ENCODE measurements around the gene ATP1A3.

The ATP1A3 gene

DNA sequence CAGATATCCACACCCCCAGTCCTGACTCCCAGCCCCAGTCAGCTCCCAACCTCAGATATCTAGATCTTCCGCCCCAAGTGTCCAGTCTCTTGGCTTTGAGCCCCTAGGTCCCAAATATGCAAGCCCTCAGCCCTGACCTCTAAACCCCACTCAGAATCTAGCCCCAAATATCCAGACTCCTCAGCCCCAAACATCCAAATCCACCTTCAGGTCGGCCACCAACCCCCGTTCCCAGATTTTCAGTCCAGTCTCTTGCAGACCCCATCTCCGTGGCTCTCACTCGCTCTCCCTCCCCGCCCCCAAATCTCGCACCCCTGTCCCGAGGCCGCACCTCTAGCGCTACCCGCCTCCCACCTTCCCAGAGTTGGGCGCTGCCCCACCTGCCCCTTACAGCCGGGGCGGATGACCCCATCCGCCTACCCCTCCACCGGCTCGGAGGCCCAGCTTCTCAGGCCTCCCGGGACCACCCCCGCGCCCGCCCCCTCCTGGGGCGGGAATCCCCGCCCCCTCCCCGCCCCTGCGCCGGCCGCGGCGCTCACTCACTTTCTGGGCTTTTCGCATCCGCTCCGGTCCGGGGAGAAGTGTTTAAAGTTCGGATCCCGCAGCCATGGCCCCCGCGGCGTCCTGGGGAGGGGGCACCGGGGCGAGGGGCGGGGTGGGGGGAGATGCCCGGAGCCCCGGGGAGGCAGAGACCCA is 66.4 kb downstream of the ATP1A3 start:
- DNase-seq = no peak

GRCh38 chr19:41926763-41927496 is 67.1 kb downstream of the ATP1A3 start:
- DNase-seq = no peak

GRCh38 chr19:41926028-41926762 is 67.8 kb downstream of the ATP1A3 start:
- DNase-seq = no peak

DNA sequence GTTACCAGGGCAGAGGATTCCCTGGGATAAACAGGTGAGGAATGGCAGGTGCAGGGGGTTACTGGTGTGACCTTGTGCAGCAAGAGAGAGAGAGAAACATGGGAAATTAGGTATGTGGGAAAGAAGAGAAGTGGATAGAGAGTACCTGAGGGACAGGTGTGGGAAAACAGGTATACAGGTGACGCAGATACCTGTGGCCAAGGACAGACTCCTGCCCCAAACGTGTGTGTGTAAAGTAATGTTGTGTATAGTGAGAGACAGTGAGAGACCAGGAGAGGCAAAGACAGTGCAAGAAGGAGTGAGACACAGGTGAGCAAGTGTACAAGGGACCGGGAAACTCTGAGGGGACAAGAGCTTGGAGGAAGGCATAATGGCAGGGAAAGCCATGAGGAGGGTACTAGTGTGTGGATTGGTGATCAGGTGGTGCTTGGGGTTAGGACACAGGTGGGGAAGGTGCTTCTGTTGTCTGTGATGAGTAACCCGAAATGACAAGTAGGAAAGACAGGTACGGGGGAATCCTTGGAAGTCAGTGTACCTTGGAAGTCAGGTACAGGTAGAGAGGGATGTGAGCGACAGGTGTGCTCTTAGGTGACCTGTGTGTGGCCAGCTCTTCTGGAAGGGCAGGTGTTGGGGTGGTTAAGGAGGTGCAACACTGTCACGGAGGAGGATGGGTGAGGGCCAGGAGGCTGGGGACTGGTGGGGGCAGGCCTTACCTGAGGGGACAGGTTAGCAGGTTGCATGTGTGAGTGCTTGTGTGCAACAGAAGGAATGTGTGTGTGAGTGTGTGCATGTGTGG is 68.6 kb downstream of the ATP1A3 start:
- DNase-seq = no peak

DNA sequence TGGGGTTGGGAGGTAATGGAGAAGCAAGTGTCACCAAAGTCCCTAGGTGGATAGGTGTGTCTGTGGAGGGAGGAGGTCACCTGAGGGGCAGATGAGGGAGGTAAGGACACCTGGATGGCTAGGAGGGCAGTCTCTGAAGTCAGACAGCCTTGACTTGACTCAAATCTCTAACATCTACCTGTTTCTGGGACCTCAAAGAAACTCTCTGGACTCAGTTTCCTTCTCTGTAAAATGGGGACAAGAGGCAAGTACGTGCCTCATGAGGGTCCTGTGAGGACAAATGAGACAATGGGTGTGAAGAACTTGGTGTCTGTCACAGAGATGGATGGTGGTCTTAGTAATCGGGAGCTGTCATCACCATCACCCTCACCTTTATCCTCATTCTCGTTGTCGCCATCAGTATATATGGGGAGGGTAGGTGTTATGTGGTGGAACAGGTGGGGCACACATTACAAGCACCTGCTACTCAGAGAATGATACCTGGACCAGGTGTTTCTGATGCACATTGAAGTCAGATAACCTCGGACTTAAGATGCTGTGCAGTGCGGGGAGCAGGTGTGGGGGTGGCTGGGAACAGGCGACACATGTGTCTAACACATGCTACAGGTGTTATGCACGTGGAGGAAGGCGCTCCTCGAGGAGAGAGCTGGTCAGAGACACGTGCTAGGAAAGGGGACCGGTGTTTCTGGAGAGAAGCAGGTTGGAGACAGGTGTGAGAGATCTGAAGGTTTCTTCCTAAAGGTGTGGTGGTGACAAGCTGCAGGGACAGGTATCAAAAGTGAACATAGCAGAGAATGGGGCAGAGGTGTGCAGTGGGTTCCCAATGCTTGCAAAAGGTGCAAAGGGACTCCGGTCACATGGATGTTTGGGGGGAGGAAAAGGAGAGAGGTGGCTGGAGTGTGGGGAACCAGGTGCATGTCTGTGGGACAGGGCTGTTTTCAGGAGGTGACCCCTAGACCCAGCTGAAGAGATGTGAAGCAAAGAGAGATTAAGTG is 69.6 kb downstream of the ATP1A3 start:
- no peak for DNase-seq

- DNase-seq = no peak
These were observed 70.8 kb downstream of the ATP1A3 start for GRCh38 chr19:41923045-41923788.

DNA sequence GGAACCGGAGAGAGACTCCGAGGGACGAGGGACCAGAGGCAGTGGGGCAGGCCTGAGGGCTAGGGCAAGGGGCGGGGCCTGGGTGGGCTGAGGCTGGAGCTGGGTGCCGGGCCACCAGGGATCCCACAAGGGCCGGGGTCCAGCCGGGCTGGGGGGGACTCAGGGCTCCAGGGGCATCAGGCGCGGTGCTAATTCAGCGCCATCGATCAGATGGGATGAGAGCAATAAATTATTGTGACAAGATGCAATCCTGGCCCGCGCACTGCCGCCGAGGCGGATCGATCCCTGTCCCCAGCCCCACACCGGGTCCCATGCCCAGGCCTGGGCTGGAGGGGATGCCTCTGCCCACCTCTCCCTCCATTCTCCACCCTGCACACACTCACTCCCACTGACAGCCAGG is 71.4 kb downstream of the ATP1A3 start:
- no peak for DNase-seq

GRCh38 chr19:41921577-41922576 is 72.2 kb downstream of the ATP1A3 start:
- no peak for DNase-seq

- DNase-seq = no peak
These were observed 73.0 kb downstream of the ATP1A3 start for GRCh38 chr19:41920882-41921576.

DNA sequence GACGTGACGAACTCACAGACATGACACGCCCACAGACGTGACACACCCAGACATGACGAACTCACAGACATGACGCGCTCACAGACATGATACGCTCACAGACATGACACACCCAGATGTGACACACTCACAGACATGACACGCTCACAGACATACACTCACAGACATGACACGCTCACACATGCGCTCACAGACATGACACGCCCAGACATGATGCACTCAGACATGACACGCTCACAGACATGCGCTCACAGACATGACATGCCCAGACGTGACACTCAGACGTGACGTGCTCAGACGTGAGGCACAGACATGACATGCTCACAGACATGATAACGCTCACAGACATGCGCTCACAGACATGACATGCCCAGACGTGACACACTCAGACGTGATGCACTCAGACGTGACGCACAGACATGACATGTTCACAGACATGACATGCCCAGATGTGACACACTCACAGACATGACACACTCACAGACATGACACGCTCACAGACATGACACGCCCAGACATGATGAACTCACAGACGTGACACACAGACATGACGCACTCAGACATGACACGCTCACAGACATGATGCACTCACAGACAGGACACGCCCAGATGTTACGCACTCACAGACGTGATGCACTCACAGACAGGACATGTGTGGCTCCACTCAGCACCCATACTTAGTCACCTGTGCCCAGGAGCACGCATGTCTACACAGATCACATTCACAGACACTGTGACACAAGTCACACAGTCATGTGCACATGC is 73.9 kb downstream of the ATP1A3 start:
- no peak for DNase-seq

DNA sequence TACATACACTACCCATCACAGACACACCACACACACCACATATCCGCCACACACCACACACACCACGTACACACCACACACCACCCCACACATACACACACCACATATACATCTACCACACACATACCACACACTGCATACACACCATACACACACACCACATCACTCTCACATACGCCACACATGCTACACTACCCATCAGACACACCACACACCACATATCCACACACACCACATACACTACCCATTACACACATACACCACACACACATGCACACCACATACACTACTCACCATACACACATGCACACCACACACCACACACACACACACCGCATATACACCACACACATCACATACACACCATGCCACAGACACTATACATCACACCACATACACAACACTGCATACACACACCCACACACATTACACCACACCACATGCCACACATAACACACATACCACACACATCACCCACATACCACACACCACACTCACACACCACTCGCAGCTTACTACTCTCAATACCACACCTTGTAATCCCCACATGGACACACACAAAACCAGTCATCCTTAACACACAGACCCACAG is 75.3 kb downstream of the ATP1A3 start:
- no peak for DNase-seq

DNA sequence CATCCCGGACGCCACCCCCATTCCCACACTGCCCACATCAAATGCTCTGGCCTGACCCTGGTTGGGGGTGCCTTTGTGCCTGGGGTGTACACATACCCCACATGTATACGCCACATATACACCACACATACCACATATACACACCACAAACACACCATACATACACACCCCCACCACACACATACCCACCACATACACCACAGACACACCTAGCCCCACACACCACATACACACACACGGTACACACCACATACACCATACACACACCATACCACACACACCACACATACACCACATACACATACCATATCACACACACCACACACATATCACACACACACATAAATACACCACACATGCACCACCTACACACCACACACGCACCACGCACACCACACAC is 75.9 kb downstream of the ATP1A3 start:
- DNase-seq = no peak

- no peak for DNase-seq
These were observed 76.4 kb downstream of the ATP1A3 start for GRCh38 chr19:41917676-41918075.
